Neural progenitor cell (in vitro differentiated cells): ENCODE measurements around the gene SYNDIG1. TPM values are rescaled to one million over a fixed set of nuclear protein-coding genes. Genes with fewer than 3 reads are reported as not detected.

Experiments
- DNase-seq: peaks from one replicate; pipeline ENCODE4 v3.0.0-alpha.2; 2016; ENCODE audit warnings: low spot score
- H2AFZ ChIP-seq: fragments of 200-600 bp; sonication (generic); replicated peaks from 2 replicates; pipeline ENCODE4 v1.6.1; 2016; ENCODE audit warnings: antibody characterized with exemption
- H3F3A ChIP-seq: fragments of 200-600 bp; sonication (generic); 2 replicates; pipeline ENCODE4 v1.6.1; 2016; ENCODE audit warnings: antibody characterized with exemption, low read depth
- H3K27ac ChIP-seq: fragments of 200-600 bp; sonication (generic); 2 replicates; pipeline ENCODE4 v1.5.1; 2016; ENCODE audit warnings: mild to moderate bottlenecking
- H3K27me3 ChIP-seq: fragments of 200-600 bp; sonication (generic); 2 replicates; pipeline ENCODE4 v1.6.1; 2016; ENCODE audit warnings: mild to moderate bottlenecking, moderate library complexity
- H3K36me3 ChIP-seq: fragments of 200-600 bp; sonication (generic); 2 replicates; pipeline ENCODE4 v1.5.1; 2016
- H3K4me1 ChIP-seq: fragments of 200-600 bp; sonication (generic); 2 replicates; pipeline ENCODE4 v1.6.1; 2016; ENCODE audit warnings: mixed run types
- H3K4me2 ChIP-seq: fragments of 200-600 bp; sonication (generic); 2 replicates; pipeline ENCODE4 v1.6.1; 2016
- H3K4me3 ChIP-seq: fragments of 200-600 bp; sonication (generic); 2 replicates; pipeline ENCODE4 v1.5.1; 2016
- H3K79me2 ChIP-seq: fragments of 200-600 bp; sonication (generic); 2 replicates; pipeline ENCODE4 v1.6.1; 2016; ENCODE audit warnings: low read depth
- H3K9ac ChIP-seq: fragments of 200-600 bp; sonication (generic); 2 replicates; pipeline ENCODE4 v1.6.1; 2016
- H3K9me3 ChIP-seq: fragments of 200-600 bp; sonication (generic); 2 replicates; pipeline ENCODE4 v1.5.1; 2016; ENCODE audit warnings: low read depth
- H4K20me1 ChIP-seq: fragments of 200-600 bp; sonication (generic); 2 replicates; pipeline ENCODE4 v1.6.1; 2016; ENCODE audit warnings: low read depth
- H3K27ac Mint-ChIP-seq: 3 replicates; pipeline ENCODE4 v1.8.0; 2021; ENCODE audit warnings: mixed read lengths
- H3K27me3 Mint-ChIP-seq: 2 replicates; pipeline ENCODE4 v1.8.0; 2022; ENCODE audit warnings: low read depth, mild to moderate bottlenecking, inconsistent platforms, moderate library complexity, mixed read lengths; ENCODE audit not compliant: insufficient read depth
- H3K36me3 Mint-ChIP-seq: 3 replicates; pipeline ENCODE4 v1.8.0; 2021; ENCODE audit warnings: mixed read lengths
- H3K4me1 Mint-ChIP-seq: 3 replicates; pipeline ENCODE4 v1.8.0; 2021; ENCODE audit warnings: mixed read lengths
- H3K4me3 Mint-ChIP-seq: 3 replicates; pipeline ENCODE4 v1.8.0; 2021; ENCODE audit warnings: mild to moderate bottlenecking, moderate library complexity, mixed read lengths
- H3K9me3 Mint-ChIP-seq: 3 replicates; pipeline ENCODE4 v1.8.0; 2020; ENCODE audit warnings: mixed read lengths
- CTCF ChIP-seq: fragments of 200-600 bp; sonication (generic); IDR thresholded peaks from 2 replicates; pipeline ENCODE4 v1.5.1; 2017; ENCODE audit warnings: antibody characterized with exemption, mild to moderate bottlenecking
- EZH2 ChIP-seq: fragments of 200-600 bp; sonication (generic); IDR thresholded peaks from 2 replicates; pipeline ENCODE4 v1.6.1; 2017; ENCODE audit warnings: antibody characterized with exemption, mild to moderate bottlenecking, moderate library complexity
- EZH2phosphoT487 ChIP-seq: fragments of 200-600 bp; sonication (generic); IDR thresholded peaks from 2 replicates; pipeline ENCODE4 v1.6.1; 2017; ENCODE audit warnings: antibody characterized with exemption
- total RNA-seq: library from RNA; depleted of rRNA; stranded (reverse); fragments of >200 nt; gene quantifications from 2 replicates; pipeline ENCODE4 v1.2.3, GENCODE V29; 2015; ENCODE audit warnings: low replicate concordance

Gene SYNDIG1
- total RNA-seq, 1 donor from 2014 or later = 1.0 TPM

GRCh38 chr20:24633026-24633425 lies 163.6 kb downstream of the SYNDIG1 start:
- H3K27me3 Mint-ChIP-seq = peaks cover 2% of the 10 kb centered on the region
- Histone ChIP-seq H2AFZ (no peak overlapping the region), H3K9ac (no peak overlapping the region), H3K27ac (no peak overlapping the region), H3K27me3 (no peaks in the 10 kb centered on the region), H3F3A (peaks cover 4% of the 10 kb centered on the region), H3K9me3 (no peaks in the 10 kb centered on the region), H3K4me3 (no peak overlapping the region), H3K36me3 (no peaks in the 10 kb centered on the region), H3K79me2 (no peaks in the 10 kb centered on the region), H3K4me1 (no peaks in the 10 kb centered on the region), H4K20me1 (no peaks in the 10 kb centered on the region), H3K4me2 (no peak overlapping the region)
- peaks cover 29% of the 10 kb centered on the region for H3K4me1 Mint-ChIP-seq
- no peaks in the 10 kb centered on the region for H3K36me3 Mint-ChIP-seq
- H3K27ac Mint-ChIP-seq = no peak overlapping the region
- no peaks in the 10 kb centered on the region for H3K9me3 Mint-ChIP-seq
- no peak for DNase-seq
- TF ChIP-seq EZH2 (no peak), EZH2phosphoT487 (no peak), CTCF (no peak)
- H3K4me3 Mint-ChIP-seq = no peak overlapping the region

DNA sequence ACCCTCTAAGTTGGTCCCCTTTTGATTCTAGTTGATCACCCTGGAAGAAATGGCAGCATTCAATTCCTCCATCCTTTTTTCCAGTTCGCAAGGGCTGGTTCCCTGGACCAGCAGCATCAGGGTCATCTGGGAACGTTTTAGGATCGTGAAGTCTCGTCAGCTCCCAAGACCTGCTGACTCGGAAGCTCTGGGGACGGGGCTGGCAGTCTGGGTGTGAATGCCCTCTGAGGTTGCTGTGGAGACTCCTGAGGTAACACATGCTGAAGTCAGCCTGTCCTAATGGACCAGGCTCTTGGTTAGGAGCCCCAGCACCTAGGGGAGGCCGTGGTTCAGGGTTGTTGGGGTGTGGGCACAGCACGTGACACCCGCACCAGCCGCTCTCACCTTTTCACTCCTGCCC lies 164.1 kb downstream of the SYNDIG1 start:
- H3K4me3 Mint-ChIP-seq = no peak overlapping the region
- H3K9ac ChIP-seq = no peak overlapping the region
- H3K9me3 ChIP-seq = no peaks in the 10 kb centered on the region
- H3K27me3 ChIP-seq = no peaks in the 10 kb centered on the region
- no peaks in the 10 kb centered on the region for H3K36me3 ChIP-seq
- no peaks in the 10 kb centered on the region for H3K27me3 Mint-ChIP-seq
- TF ChIP-seq EZH2 (no peak), CTCF (no peak), EZH2phosphoT487 (no peak)
- peaks cover 4% of the 10 kb centered on the region for H3F3A ChIP-seq
- H2AFZ ChIP-seq = no peak overlapping the region
- no peaks in the 10 kb centered on the region for H4K20me1 ChIP-seq
- H3K4me1 ChIP-seq = no peaks in the 10 kb centered on the region
- H3K4me2 ChIP-seq = no peak overlapping the region
- peaks cover 30% of the 10 kb centered on the region for H3K4me1 Mint-ChIP-seq
- no peaks in the 10 kb centered on the region for H3K36me3 Mint-ChIP-seq
- H3K27ac Mint-ChIP-seq = no peak overlapping the region
- H3K27ac ChIP-seq = no peak overlapping the region
- no peak for DNase-seq
- H3K79me2 ChIP-seq = no peaks in the 10 kb centered on the region
- H3K4me3 ChIP-seq = no peak overlapping the region
- H3K9me3 Mint-ChIP-seq = no peaks in the 10 kb centered on the region

GRCh38 chr20:24634855-24635254 lies 165.4 kb downstream of the SYNDIG1 start:
- Histone ChIP-seq H3K9ac (no peak overlapping the region), H3K4me2 (no peak overlapping the region), H3K4me3 (no peak overlapping the region), H4K20me1 (no peaks in the 10 kb centered on the region), H3K4me1 (no peaks in the 10 kb centered on the region), H3K36me3 (no peaks in the 10 kb centered on the region), H3F3A (peaks cover 4% of the 10 kb centered on the region), H2AFZ (no peak overlapping the region), H3K79me2 (no peaks in the 10 kb centered on the region), H3K9me3 (no peaks in the 10 kb centered on the region), H3K27ac (no peak overlapping the region), H3K27me3 (no peaks in the 10 kb centered on the region)
- no peak overlapping the region for H3K4me3 Mint-ChIP-seq
- no peak for TF ChIP-seq EZH2
- no peak for TF ChIP-seq CTCF
- no peak for TF ChIP-seq EZH2phosphoT487
- no peaks in the 10 kb centered on the region for H3K36me3 Mint-ChIP-seq
- H3K4me1 Mint-ChIP-seq = peaks cover 27% of the 10 kb centered on the region
- H3K27ac Mint-ChIP-seq = no peak overlapping the region
- DNase-seq = peak; percentile 34
- H3K27me3 Mint-ChIP-seq = peaks cover 2% of the 10 kb centered on the region
- no peaks in the 10 kb centered on the region for H3K9me3 Mint-ChIP-seq
